ENCODE results near the gene CMKLR1. TPM values are rescaled to one million over a fixed set of nuclear protein-coding genes. Genes with fewer than 3 reads are reported as not detected.

The CMKLR1 gene
- polyA plus RNA-seq, 4 donors: 4.3 to 5.4 (median 4.9) TPM

GRCh38 chr12:108302403-108303311 lies 36.5 kb downstream of the CMKLR1 start:
- no peak for DNase-seq (ENCODE audit: low read depth in 4 of 4, low spot score in 3 of 4)

DNA sequence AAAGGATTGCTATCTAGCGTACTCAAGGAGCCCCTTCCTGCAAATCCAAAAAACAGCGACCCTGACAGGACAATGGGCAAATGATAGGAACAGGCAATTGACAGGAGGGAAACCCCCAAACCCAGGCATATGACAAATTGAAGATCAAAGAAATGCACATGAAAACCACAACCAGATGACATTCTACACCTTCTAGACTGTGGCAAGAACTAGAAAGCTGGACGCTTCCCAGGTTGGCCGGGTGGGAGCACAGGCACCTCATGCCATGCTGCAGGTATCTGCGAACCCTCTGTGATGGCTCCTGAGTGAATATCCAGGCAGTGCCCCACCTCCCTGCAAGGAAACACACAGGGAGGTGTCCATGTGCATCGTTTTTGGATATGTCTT lies 37.1 kb downstream of the CMKLR1 start:
- no peak for DNase-seq (ENCODE audit: low read depth in 4 of 4, low spot score in 3 of 4)

DNA sequence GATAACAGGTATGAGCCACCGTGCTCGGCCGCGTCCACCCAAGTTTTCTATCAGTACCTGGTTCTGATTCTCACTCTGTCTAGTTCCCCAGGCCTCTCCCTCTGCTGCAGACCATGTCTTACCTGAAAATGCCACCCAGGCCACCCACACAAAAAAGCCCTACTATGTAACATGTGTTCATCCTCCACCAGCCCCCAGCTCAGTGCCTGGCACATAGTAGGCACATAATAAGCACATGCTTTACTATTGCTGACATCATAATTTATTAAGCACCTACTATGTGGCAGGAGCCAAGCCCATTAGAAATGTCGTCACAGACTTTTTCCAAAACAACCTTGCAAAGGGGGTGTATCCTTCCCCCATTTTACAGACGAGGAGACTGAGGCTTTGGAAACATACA lies 37.8 kb downstream of the CMKLR1 start:
- DNase-seq (ENCODE audit: low read depth in 4 of 4, low spot score in 3 of 4): no peak

GRCh38 chr12:108299980-108300696 lies 39.0 kb downstream of the CMKLR1 start:
- DNase-seq (ENCODE audit: low read depth in 4 of 4, low spot score in 3 of 4): no peak

GRCh38 chr12:108299516-108299915 lies 39.6 kb downstream of the CMKLR1 start:
- no peak for DNase-seq (ENCODE audit: low read depth in 4 of 4, low spot score in 3 of 4)

DNA sequence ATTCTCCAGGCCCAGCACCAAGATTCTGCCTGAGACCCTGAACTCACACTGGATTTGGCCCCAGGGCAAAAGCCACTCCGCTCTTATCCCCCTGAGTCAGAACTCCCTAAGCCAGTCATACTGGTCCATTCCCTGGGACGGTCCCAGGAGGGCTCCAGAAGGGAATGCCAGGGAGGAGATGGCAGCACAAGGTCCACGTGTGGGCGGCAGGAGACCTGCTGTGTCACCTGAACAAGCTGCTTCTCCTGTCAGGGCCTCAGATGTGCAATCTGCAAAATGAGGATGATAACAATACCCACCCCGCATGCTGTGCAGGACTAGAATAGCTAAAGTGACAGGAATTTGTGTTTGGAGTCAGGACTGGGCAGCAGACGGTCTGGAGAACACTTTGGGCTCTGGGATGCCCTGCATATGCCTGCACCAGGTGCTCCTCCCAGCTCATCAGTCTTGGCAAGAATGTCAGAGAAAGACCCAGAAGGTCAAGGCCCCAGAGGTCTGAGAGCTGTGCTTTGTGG lies 40.3 kb downstream of the CMKLR1 start:
- DNase-seq (ENCODE audit: low read depth in 4 of 4, low spot score in 3 of 4): no peak

DNA sequence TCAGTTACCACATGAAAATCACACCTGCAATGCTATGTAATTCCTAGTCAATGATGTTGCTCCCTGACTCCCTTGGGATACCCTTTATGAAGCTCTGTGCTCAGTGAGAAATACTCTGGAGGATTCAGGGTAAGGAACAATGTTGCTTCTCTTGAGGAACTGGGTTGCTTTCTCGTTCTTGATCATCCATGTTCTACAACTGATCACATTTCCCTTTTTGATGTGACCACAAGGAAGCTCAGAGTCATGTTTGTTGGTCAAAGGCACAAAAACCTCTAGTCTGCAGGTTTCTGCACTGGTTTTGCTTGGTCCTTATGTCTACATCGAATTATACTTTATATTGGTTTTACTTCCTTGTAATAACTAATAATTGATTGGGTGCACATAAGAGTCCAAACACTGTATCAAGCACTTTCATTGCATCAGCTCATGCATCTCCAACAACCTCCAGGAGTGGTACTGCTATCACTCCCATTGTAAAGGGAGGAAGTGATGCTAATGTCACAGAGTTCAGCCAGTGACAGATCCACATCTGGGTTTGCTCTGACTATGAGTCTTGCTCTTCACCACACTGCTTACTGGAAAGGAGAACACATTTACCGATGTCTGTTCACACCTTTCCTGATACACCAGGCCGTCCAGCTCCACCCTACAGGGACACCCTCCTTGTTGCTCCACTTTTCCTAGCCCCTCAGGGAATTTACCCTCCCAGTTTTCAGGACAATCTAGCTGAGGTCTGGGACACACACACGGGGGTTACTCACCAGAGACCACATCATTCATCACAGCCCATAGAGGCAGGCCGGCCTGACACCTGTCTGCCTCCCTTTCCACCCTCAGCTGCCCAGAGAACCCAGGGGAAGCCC lies 41.0 kb downstream of the CMKLR1 start:
- no peak for DNase-seq (ENCODE audit: low read depth in 4 of 4, low spot score in 3 of 4)

DNA sequence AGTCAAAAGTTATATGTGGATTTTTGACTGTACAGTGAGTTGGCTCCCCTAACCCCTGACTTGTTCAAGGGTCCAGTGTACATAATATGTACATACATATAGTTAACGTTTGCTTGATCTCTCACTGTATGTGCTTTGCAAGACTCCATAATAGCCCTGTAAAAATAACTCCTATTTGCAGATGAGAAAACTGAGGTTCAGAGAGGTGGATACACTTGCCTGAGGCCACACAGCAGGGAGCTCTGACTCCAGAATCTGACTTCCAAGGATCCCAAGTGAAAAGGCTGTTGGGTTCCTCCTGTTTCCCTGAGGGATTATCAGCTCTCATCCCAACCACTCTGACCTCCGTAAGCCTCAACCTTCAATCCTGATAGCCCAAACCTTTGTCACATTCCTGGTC lies 41.7 kb downstream of the CMKLR1 start:
- DNase-seq (ENCODE audit: low read depth in 4 of 4, low spot score in 3 of 4): no peak

- no peak for DNase-seq (ENCODE audit: low read depth in 4 of 4, low spot score in 3 of 4)
Observed at GRCh38 chr12:108296945-108297344, 42.2 kb downstream of the CMKLR1 start.

GRCh38 chr12:108295641-108296040 lies 43.5 kb downstream of the CMKLR1 start:
- DNase-seq (ENCODE audit: low read depth in 4 of 4, low spot score in 3 of 4): no peak

DNA sequence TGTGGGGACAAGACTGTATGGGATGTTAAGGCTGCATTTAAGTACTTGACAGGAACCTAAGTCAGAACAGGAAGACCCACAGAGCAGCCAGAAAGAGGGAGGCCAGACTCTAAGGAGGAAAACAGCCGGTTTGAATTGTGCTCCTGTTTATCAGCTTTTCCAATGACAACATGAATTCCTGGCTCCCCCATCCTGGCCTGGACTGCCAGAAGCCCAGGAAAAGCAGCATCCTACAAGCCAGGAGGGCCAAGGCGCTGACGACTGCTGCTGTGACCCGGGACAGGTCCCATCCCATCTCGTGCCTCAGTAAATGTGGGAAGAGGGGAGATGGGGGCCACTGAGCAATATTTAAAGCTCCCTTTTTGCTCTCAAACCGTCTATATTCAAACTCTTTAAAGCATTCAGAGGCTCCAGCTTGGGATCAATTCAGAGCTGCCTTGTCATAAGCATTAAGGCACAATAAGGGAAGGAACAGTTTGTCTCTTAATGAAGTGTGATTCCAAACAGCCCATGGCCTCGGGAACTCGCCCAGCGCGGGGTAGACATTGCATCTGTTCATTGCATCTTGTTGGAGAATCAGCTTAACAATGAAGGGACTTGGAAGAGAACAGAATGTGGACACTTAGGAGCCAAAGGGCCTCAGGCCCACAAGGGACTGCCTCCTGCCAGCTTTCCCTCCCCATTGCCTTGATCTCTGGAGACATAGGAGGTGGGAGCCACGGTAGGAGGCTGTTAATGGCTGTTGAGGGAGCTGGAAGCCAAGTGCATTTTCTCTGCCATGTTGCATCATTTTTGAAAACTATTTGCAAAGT lies 49.6 kb downstream of the CMKLR1 start:
- no peak for DNase-seq (ENCODE audit: low read depth in 4 of 4, low spot score in 3 of 4)

- no peak for DNase-seq (ENCODE audit: low read depth in 4 of 4, low spot score in 3 of 4)
Observed at GRCh38 chr12:108287227-108287626, 51.9 kb downstream of the CMKLR1 start.

- DNase-seq (ENCODE audit: low read depth in 4 of 4, low spot score in 3 of 4): no peak
Observed at GRCh38 chr12:108285016-108285415, 54.1 kb downstream of the CMKLR1 start.

GRCh38 chr12:108284163-108284562 lies 54.9 kb downstream of the CMKLR1 start:
- no peak for DNase-seq (ENCODE audit: low read depth in 4 of 4, low spot score in 3 of 4)

DNA sequence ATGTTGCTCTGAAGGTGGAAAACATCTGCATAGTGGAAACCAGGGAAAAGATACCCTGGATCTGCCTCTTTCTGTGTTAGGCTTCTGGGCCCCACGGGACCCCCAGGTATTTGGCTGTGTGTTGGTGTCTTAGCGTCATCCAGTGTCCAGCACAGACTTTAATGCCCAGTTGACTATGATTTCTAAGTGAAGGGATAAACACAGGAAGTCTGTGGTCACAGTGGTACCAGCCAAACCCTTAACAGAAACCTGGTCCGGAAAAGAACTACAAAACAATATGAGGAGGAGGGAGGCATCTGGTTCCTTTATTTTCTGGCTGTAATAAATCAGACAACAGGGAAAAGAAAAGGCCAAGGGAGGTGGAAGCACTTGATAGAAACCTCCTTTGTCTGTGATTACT lies 56.4 kb downstream of the CMKLR1 start:
- no peak for DNase-seq (ENCODE audit: low read depth in 4 of 4, low spot score in 3 of 4)

- DNase-seq (ENCODE audit: low read depth in 4 of 4, low spot score in 3 of 4): no peak
Observed at GRCh38 chr12:108282160-108282559, 57.0 kb downstream of the CMKLR1 start.

GRCh38 chr12:108277613-108278012 lies 61.5 kb downstream of the CMKLR1 start:
- DNase-seq (ENCODE audit: low read depth in 4 of 4, low spot score in 3 of 4): no peak

- DNase-seq (ENCODE audit: low read depth in 4 of 4, low spot score in 3 of 4): no peak
Observed at GRCh38 chr12:108273217-108273616, 65.9 kb downstream of the CMKLR1 start.

DNA sequence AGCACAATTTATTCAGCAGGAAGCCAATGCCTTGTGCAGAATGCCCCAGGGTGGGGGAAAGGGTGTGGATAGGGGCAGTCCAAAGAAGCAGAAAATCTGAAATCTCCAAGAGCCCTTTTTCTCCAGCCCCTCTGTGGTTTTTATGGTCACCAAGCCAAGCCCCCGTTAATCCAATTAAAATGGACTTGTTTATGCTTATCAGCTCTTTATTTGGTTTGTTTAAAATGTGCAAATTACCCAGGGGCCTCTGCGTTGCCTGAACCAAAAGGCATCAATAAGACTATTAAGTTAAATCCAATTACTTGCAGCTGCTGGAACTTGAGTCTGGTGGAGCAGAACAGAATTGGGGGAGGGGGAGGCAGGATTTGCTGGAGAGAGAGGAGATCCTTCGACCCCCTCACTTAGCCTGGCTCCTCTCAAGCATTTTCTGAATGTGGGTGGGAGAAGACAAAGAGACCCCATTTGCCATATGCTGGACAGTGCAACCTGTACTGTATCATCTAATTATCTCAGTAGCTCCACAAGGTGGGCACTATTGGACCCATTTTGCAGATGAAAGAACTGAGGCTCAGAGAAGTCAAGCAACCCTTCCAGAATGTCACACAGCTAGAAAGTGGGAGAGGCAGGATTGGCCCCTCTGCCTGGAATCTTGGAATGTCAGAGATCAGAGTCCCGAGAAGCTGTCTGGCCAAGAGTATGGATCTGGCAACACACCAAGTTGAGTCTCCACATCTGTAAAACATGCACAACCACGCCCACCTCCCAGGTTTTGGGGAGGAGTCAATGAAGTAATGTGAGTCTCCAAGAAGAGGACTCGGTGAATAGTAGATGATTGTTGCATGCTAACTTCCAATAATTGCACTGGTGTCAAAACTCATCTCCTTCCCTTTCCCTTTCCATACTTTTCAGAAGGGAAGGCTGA lies 66.9 kb downstream of the CMKLR1 start:
- no peak for DNase-seq (ENCODE audit: low read depth in 4 of 4, low spot score in 3 of 4)

Measured in right renal pelvis (tissue), 4 donors.